HG03103 (cell line): ENCODE measurements around the gene PLA2G4E.

Source experiments
- ATAC-seq: cut with Tn5 transposase; IDR thresholded peaks from one replicate; pipeline ENCODE4 v1.9.1; 2021; ENCODE audit warnings: low read depth; ENCODE audit not compliant: unreplicated experiment

The PLA2G4E gene

GRCh38 chr15:41981371-41982132, 39.3 kb downstream of the PLA2G4E start:
- ATAC-seq = no peak

- no peak for ATAC-seq
Observed at GRCh38 chr15:41980654-41981323, 40.1 kb downstream of the PLA2G4E start.

DNA sequence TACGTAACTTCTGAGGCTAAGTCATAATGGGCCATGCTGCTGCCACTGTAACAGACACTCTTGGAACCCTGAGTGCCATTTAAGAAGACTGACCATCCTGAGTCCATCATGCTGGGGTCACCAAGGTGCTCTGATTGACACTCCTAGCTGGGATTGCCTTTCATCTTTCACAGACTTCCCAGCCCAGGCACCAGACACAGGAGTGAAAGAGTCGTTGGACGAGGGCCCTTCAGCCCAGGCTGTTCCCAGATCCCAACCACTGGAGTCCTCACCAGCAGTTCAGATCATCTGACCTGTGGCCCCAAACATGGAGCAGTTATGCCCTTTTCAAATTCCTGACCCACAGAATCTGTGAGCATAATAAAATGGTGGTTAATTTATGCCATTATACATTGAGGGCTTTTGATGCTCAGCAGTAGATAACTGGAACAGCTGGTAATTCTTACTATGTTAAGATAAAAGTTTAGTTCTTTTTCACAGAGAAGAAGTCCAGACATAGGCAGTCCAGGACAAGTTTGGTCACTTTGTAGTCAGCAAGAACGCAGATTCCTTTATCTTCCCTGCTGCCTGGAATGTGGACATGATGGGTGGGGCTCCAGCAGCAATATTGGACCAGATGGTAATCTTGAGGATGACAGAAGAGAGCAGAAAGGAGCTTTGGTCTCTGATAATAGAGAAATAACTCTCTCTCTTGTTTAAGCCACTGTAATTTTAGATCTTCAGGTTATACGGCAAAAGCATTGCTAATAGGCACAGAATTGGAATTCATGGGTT, 41.2 kb downstream of the PLA2G4E start:
- no peak for ATAC-seq

DNA sequence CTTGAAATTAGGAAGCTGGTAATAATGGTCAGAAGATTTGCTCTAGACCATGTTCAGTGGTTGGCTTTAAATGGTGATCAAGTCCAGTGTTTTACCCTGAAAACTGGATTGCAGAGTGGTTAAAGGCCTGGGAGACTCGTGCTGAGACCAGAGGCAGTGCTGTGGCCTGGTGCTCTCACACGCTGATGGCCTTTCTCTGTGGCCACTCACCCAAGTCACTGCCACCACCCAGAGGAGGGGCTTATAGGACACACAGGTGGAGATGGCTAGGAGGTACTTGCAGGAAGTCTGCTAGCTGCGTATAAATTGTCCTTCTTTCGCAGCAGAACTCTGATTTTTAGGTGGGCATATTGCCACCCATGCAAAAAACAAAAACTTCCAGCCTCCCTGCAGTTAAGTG, 42.3 kb downstream of the PLA2G4E start:
- ATAC-seq = no peak

GRCh38 chr15:41977757-41978383, 43.0 kb downstream of the PLA2G4E start:
- ATAC-seq = no peak

GRCh38 chr15:41975669-41976068, 45.2 kb downstream of the PLA2G4E start:
- no peak for ATAC-seq

GRCh38 chr15:41974041-41974440, 46.8 kb downstream of the PLA2G4E start:
- no peak for ATAC-seq

- ATAC-seq = peak; percentile 62
Observed at GRCh38 chr15:41972253-41973242, 48.3 kb downstream of the PLA2G4E start, which contains the start of gene EHD4. Gene EHD4 (minus strand): TSS chr15:41972557. CDS start chr15:41972494, 63 bp downstream.

GRCh38 chr15:41971895-41972252, 49.0 kb downstream of the PLA2G4E start:
- peak; percentile 5 for ATAC-seq

DNA sequence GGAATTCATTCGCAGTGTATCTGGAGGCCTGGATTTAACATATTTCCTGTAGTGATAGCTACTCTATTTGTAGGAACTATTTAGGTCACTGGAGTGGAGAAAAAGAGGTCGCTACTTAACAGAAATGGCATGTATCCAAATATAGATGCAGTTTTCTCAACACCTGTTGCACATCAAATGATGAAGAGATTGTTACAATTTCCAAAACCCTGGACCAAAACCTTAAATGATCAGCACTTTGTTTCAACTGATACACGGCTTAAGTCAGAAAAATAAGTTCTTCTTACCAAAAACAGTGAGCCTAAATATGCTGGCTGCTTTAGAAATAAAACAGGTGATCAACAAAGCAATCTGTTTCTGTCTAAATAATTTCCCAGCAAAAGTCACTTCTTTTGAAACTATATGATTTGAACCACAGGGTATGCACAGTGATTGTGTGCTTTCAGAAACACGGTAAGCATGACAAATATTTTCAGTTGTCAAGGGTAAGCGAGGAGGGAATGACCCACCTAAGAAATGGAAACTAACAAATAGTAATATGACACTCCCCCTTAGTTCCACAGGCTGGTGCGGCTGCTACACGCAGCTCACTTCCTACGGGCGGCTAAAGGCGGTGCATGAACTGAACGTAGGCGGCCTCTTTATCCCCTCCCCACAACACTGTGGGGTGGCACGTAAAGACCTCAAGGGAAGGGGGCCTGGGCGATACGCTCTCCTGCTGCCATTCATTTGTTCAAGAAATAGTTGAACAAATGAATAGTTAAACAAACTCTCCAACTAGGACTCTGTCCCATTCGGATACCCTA, 49.5 kb downstream of the PLA2G4E start:
- peak; percentile 44 for ATAC-seq

- no peak for ATAC-seq
Observed at GRCh38 chr15:41970456-41970855, 50.4 kb downstream of the PLA2G4E start.

DNA sequence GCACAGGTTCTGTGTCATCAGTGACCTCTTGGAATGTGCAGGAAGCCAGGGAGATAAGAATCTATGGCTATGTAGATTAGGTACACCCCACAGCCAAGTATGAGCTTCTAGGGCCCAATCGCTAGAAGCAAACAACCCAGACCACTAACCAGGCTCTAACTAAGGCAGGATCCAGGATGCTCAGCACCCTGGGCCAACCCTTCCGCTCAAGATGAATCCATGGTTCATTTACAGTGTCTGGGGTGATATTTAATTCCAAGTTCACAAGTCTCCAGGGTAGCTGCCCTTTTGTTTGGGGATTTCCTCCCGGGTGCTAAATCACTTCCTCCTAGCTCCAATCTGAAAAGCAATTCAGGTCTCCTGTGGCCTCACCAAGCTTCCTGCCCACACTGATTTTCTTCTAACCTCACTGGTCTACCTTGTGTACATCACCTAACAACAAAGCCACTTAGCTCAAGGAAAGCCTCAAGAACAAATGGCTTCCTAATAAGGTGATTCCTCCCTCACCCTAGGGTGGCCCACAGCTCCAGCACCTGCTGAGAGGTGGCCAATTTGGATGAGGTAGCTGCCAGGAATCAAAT, 50.9 kb downstream of the PLA2G4E start:
- ATAC-seq = no peak

GRCh38 chr15:41968701-41969100, 52.1 kb downstream of the PLA2G4E start:
- no peak for ATAC-seq

DNA sequence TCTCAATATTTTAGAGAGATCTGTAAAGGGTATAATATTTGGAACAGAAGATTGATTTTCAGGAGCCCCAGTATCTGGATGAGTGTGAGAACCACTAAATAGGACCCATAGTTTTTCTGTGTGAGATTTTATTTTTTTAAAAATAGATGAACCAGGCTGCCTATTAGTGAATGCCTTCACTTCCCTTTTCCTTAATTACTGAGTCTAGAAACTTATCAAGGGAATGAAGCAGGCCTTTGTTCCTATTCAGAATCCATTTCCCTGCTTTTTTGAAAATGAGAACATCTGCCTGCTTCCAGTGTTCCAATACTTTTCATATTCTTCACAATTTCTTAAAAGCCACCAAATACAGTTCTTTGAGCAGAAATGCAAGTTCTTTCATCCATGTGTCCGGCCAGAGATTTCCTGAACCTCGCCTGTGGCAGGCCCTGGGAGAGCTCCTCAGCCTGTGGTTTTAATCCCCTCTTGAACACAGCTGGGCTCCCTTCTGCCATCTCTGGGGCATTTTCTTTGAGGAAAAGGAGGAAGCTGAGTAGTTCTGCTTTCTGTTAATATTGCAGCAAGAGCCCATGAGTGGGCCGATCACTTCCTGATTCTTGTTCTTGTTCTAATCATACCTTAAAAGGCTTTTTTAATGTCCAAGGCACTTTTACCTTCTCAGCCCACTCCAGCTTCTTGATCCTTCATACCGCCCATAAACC, 53.2 kb downstream of the PLA2G4E start:
- no peak for ATAC-seq

GRCh38 chr15:41966920-41967465, 53.8 kb downstream of the PLA2G4E start:
- no peak for ATAC-seq

DNA sequence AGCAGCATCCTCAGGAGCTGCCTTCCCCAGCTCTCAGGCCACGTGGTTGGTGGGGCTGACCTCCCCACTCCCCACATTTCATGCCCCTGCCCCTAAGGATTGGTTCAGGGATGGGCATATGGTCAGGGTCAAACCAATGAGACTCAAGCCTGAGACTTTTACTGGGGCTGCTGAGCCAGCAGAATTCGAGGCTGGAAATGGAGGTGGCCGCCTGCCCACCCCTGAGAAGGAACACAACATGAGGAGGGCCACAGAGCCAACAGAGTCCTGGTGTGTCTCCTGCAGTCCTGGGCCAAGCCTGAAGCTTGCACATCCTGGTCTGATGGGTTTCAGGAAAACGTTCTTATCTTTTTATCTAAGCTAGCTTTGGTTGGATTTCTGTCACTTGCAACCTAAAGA, 54.4 kb downstream of the PLA2G4E start:
- ATAC-seq = no peak
